Neuron (in vitro differentiated cells): Measurements from ENCODE around the gene CIDEC.
A peak's percentile ranks its signal among the peaks of the same experiment; 100 is the strongest.
"Not testable (repeated sequence)": the region's sequence is repeated elsewhere in the genome, so short reads cannot be mapped to it uniquely, and the experiment has no call there.

Experiments used
- H2AFZ ChIP-seq: one replicate; pipeline ENCODE4 v1.6.1; 2013; ENCODE audit warnings: low read depth, mild to moderate bottlenecking, inconsistent platforms, low read length, moderate library complexity
- H3K27me3 ChIP-seq: one replicate; pipeline ENCODE4 v1.6.1; 2013; ENCODE audit warnings: low read length; ENCODE audit not compliant: insufficient read depth
- H3K36me3 ChIP-seq: one replicate; pipeline ENCODE4 v1.6.1; 2013; ENCODE audit warnings: low read length; ENCODE audit not compliant: insufficient read depth
- H3K4me1 ChIP-seq: one replicate; pipeline ENCODE4 v1.6.1; 2013; ENCODE audit warnings: low read length; ENCODE audit not compliant: insufficient read depth
- H3K4me3 ChIP-seq: 2 replicates; pipeline ENCODE4 v1.5.1; 2013; ENCODE audit warnings: mild to moderate bottlenecking, low read length, moderate library complexity
- H3K9me3 ChIP-seq: one replicate; pipeline ENCODE4 v1.6.1; 2013; ENCODE audit warnings: low read length

CIDEC gene

DNA sequence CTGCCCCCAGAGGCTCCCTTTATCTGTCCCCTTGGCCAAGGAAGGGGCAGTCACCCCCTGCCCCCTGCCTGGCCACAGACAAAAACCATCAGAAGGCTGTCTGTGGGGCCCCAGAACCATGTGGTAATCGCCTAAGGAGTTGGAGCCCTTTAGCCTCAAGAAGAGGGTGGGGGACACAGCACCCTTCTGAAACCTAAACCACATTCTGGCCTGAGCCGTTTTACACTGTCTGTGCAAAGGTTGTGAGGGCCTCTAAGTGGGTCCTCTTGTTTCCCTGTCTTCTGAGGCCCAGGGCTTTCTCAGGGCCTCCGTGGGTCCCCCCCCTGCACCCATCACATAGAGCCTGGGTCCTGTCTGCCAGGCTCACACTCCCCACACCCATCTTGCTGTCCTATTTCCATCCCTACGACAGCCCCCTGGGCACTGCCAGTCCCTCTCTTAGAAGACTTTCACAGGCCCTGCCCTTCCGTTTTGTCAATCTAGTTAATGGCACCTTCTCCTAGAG lies 18.4 kb downstream of the CIDEC start:
- H3K4me1 ChIP-seq, result peaks cover 5% of the 10 kb centered on the region
- H2AFZ ChIP-seq, result no peak overlapping the region

DNA sequence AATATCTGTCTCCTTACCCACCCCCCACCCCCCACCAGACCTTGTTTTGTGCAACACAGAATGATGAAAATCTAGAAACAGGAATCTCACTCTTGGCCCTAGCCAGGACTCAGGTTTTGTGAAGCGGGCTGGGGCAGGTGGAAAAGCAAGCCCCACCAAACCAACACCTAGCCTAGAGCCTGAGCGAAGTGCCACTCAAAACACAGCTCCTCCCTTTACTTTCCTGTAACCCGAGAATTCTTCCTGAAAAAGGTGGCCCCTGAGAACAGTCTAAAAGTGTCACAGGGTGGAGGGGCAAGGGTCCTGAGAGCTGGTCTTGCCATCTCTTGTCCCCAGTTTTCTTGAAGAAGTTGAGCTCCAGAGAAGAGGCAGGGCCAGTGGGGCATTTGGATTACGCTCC lies 18.9 kb downstream of the CIDEC start:
- H2AFZ ChIP-seq, result no peak overlapping the region
- H3K27me3 ChIP-seq, result peaks cover 5% of the 10 kb centered on the region
- H3K4me3 ChIP-seq, result no peak overlapping the region
- peaks cover 5% of the 10 kb centered on the region for H3K4me1 ChIP-seq
- peaks cover 3% of the 10 kb centered on the region for H3K9me3 ChIP-seq
- no peaks in the 10 kb centered on the region for H3K36me3 ChIP-seq

More for the DNA sequence above, 18.4 kb downstream of the CIDEC start:
- peaks cover 6% of the 10 kb centered on the region for H3K27me3 ChIP-seq
- H3K4me3 ChIP-seq, result no peak overlapping the region
- no peaks in the 10 kb centered on the region for H3K36me3 ChIP-seq
- peaks cover 3% of the 10 kb centered on the region for H3K9me3 ChIP-seq

- H3K27me3 ChIP-seq, result peaks cover 5% of the 10 kb centered on the region
- no peak overlapping the region for H2AFZ ChIP-seq
- no peaks in the 10 kb centered on the region for H3K36me3 ChIP-seq
- H3K4me3 ChIP-seq, result no peak overlapping the region
- H3K4me1 ChIP-seq, result peaks cover 5% of the 10 kb centered on the region
- peaks cover 3% of the 10 kb centered on the region for H3K9me3 ChIP-seq
Observed at GRCh38 chr3:9859530-9860025, 20.5 kb downstream of the CIDEC start.

DNA sequence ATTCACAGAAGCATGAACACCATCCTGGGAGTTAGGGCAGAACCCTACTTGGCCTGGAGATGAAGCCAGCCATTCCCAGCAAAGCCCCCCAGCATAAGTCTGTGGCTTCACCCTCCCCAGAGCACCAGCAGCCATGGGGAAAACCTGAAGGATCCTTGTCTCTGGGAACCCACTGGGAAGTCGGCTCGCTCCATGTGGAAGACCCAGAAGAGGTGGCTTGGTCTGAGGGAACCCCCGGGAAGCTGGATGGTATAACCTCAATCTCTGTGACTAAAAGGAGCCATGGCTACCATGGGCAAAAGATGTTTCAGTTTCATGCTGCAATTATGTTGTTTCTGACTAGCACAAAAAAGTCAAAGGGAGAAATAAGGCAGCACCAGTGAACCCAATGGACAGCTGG lies 24.5 kb downstream of the CIDEC start:
- H3K36me3 ChIP-seq, result no peaks in the 10 kb centered on the region
- no peak overlapping the region for H3K4me3 ChIP-seq
- H2AFZ ChIP-seq, result no peak overlapping the region
- peaks cover 3% of the 10 kb centered on the region for H3K9me3 ChIP-seq
- H3K4me1 ChIP-seq, result no peaks in the 10 kb centered on the region
- H3K27me3 ChIP-seq, result peaks cover 3% of the 10 kb centered on the region

- H3K36me3 ChIP-seq, H2AFZ ChIP-seq, H3K4me1 ChIP-seq, H3K4me3 ChIP-seq, H3K27me3 ChIP-seq, H3K9me3 ChIP-seq: not testable (repeated sequence)
Observed at GRCh38 chr3:9854291-9854940, 25.6 kb downstream of the CIDEC start.

DNA sequence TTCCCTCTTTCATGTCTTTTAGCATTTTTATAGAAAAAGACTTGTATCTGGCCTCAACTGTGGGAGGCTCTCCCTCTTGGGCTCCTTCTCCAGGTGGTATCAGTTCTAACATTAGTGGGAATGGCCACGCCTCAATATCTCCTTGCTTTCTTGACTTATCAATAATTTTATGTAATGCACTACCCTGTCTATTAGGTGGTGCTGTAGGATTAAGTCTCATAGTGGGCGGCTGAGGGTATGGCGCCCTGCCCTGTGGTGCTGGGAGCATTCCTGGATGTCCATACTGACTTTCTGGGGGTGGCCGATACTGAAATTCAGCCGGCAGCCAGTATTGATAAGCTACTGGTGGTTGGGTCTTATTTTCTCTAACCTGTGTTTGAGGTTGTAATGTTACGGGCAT lies 27.5 kb downstream of the CIDEC start:
- Histone ChIP-seq H2AFZ (no peak overlapping the region), H3K4me1 (no peaks in the 10 kb centered on the region), H3K9me3 (no peaks in the 10 kb centered on the region), H3K27me3 (peaks cover 3% of the 10 kb centered on the region), H3K4me3 (no peak overlapping the region), H3K36me3 (no peaks in the 10 kb centered on the region)

- H2AFZ ChIP-seq, H3K27me3 ChIP-seq, H3K9me3 ChIP-seq, H3K4me1 ChIP-seq, H3K36me3 ChIP-seq, H3K4me3 ChIP-seq: not testable (repeated sequence)
Observed at GRCh38 chr3:9851926-9852325, 28.1 kb downstream of the CIDEC start.

DNA sequence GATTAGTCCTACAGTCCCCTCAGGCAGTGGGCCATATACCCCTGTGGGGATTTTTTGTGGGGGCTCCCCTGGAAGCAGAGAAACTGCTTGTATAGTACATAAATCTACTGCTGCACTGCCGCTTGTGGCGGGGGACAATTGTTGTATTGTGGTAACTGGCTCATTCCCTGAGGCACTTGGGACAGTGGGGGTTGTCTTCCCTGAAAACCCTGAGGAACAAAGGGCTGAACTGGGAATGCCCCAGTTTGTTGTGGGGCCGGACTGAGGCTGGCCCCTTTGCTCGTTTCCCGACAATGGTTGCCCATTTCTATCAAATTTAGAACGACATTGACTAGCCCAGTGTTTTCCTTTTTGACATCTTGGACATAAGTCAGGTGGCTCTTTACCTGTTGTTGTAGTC lies 28.7 kb downstream of the CIDEC start:
- H3K36me3 ChIP-seq, H2AFZ ChIP-seq, H3K9me3 ChIP-seq, H3K27me3 ChIP-seq, H3K4me1 ChIP-seq, H3K4me3 ChIP-seq: not testable (repeated sequence)

GRCh38 chr3:9848860-9849259 lies 31.2 kb downstream of the CIDEC start:
- H3K9me3 ChIP-seq, H3K27me3 ChIP-seq, H2AFZ ChIP-seq, H3K4me3 ChIP-seq, H3K4me1 ChIP-seq, H3K36me3 ChIP-seq: not testable (repeated sequence)

- not testable (repeated sequence) for H3K9me3 ChIP-seq, H2AFZ ChIP-seq, H3K36me3 ChIP-seq, H3K4me1 ChIP-seq, H3K4me3 ChIP-seq, H3K27me3 ChIP-seq
Observed at GRCh38 chr3:9847870-9848269, 32.2 kb downstream of the CIDEC start.

- Histone ChIP-seq H2AFZ (no peak overlapping the region), H3K27me3 (no peaks in the 10 kb centered on the region), H3K36me3 (no peaks in the 10 kb centered on the region), H3K4me3 (no peak overlapping the region), H3K9me3 (no peaks in the 10 kb centered on the region), H3K4me1 (peaks cover 5% of the 10 kb centered on the region)
Observed at GRCh38 chr3:9846931-9847488, 33.0 kb downstream of the CIDEC start.

GRCh38 chr3:9846231-9846630 lies 33.8 kb downstream of the CIDEC start:
- H3K4me1 ChIP-seq, result peaks cover 5% of the 10 kb centered on the region
- no peaks in the 10 kb centered on the region for H3K9me3 ChIP-seq
- peaks cover 6% of the 10 kb centered on the region for H3K36me3 ChIP-seq
- H2AFZ ChIP-seq, result no peak overlapping the region
- no peaks in the 10 kb centered on the region for H3K27me3 ChIP-seq
- H3K4me3 ChIP-seq, result no peak overlapping the region

GRCh38 chr3:9843715-9844438 lies 36.2 kb downstream of the CIDEC start, which contains the start of gene RPUSD3:
Gene RPUSD3, minus strand, starts transcription at chr3:9844008. Its CDS starts 18 bp downstream, at chr3:9843990.
- Histone ChIP-seq H3K9me3 (no peaks in the 10 kb centered on the region), H3K27me3 (no peaks in the 10 kb centered on the region), H3K36me3 (peaks cover 23% of the 10 kb centered on the region), H3K4me3 (peak within 1 kb of the TSS; percentile 74), H2AFZ (peak within 1 kb of the TSS; percentile 64), H3K4me1 (peaks cover 5% of the 10 kb centered on the region)
